Adipose tissue (tissue), 3 donors: ENCODE data around the gene ERC1. TPM values are rescaled to one million over a fixed set of nuclear protein-coding genes. Genes with fewer than 3 reads are reported as not detected.
"Not testable (repeated sequence)": the region's sequence is repeated elsewhere in the genome, so short reads cannot be mapped to it uniquely, and the experiment has no call there.

Experiments
- H3K27ac ChIP-seq: one replicate; pipeline ENCODE4 v1.5.1; 2013; ENCODE audit warnings: low read depth, low read length
- WGBS, 3 donors: extraction: QIAGEN DNeasy Blood & Tissue Kit; methylation state at CpG; one replicate each; pipeline ENCODE4 v1.1.7; 2013; 5-methylcytosine and 5-hydroxymethylcytosine counted together
- polyA plus RNA-seq, 3 donors: library from polyadenylated mRNA; stranded (reverse); fragments of 200-250 nt; gene quantifications; one replicate each; pipeline ENCODE4 v1.2.3, GENCODE V29; 2013
- donor health status: healthy with polysubstance abuse.
- donor health status: Bipolar disorder and iron deficiency.
- donor health status: healthy.

ERC1 gene
- polyA plus RNA-seq, 3 donors = 4.0 to 16.4 (median 12.8) TPM

DNA sequence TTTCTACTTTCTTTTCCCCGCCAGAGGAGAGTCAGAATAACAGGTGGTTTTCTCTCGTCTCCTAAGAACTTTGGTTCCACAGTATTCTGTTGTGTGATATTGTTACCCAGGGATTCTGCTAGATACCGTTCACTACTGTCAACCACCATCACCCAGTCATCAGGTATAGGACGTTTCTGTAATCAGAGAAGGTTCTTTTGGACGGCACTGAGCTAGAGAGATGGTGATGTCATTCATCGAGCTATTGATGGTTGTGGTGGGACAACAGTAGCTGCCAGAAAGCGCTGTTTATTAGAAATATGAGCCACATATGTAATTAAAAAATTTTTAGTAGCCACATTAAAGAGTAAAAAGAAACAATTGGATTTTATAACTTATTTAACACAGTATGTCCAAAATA lies 17.0 kb downstream of the ERC1 start:
- no peak overlapping the region for H3K27ac ChIP-seq
- WGBS, 3 donors = 85 to 95% (median 93%) methylated on average over 7 of the region's 7 CpGs

DNA sequence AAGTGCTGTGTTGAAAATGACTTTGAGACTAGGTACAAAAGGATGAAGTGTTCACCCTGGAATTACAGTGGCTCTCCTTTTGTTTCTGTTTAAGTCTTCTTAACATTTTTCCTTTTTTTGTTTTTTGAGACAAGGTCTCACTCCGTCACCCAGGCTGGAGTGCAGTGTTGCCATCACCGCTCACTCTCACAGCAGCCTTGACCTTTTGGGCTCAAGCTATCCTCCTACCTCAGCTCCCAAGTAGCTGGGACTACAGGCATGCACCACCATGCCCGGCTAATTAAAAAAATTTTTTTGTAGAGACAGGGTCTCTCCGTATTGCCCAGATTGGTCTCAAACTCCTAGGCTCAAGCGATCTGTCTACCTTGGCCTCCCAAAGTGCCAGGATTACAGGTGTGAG lies 20.1 kb downstream of the ERC1 start:
- H3K27ac ChIP-seq = no peak overlapping the region
- 97 to 98% (median 98%) methylated on average over 5 of the region's 5 CpGs for WGBS, 3 donors

DNA sequence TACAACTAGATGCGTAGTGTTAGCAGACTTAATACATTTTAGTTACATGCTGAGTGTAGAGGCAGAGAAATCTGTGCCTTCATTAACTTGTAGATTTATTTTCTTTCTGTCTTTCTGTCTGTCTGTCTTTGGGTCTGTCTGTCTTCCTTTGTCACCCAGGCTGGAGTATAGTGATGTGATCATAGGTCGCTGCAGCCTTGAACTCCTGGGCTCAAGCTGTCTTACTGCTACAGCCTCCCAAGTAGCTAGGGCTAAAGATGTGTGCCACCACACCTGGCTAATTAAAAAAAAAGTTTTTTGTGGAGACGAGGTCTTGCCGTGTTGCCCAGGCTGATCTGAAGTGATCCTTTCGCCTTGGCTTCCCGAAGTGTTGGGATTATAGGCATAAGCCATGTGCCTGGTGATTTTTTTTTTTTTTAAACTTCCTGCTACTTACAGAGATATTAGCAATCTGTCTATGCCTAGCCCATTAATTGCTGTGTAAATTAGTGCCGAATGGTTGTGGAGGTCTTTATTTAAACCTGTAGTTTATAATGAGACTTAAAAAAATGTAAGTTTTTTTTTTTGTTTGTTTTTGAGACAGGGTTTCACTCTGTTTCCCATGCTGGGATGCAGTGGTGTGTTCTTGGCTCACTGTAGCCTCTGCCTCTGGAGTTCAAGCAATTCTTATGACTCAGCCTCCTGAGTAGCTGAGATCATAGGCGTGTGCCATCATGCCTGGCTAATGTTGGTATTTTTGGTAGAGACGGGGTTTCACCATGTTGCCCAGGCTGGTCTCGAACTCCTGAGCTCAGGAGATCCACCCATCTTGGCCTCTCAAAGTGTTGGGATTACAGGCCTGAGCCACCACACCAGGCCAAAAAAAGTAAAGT lies 22.8 kb downstream of the ERC1 start:
- 85 to 91% (median 89%) methylated on average over 10 of the region's 10 CpGs for WGBS, 3 donors
- H3K27ac ChIP-seq = no peak overlapping the region

DNA sequence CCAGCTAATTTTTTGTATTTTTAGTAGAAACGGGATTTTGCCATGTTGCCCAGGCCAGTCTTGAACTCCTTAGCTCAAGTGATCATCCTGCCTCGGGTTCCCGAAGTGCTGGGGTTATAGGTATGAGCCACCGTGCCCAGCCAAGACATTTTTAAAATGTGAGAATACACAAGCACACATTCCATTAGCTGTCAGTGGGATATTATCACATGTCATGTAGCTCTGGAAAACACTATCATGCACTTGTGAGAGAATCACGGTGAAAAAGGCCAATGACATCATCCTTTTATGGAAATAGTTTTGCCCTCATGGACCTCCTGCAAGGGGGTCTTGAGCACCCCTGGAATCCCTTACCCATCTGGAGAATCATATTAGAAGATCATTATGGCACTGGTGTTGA lies 28.3 kb downstream of the ERC1 start:
- WGBS, 3 donors = 90 to 92% (median 90%) methylated on average over 5 of the region's 5 CpGs
- no peak overlapping the region for H3K27ac ChIP-seq

DNA sequence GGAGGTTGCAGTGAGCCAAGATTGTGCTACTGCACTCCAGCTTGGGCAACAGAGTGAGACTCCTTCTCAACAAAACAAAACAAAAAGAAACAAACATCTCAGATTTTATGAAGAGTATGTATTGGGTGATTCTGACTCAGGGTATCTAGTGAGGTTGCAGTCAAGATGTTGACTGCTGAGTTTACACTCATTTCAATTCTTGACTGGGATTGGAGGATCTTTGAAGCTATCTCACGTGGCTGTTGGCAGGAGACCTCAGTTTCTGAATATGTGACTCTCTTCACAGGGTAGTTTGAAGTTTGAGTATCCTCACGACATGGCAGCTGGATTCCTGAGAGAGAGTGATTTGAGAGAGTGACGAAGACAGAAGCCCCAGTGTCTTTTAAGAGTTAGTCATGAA lies 29.4 kb downstream of the ERC1 start:
- 93 to 96% (median 95%) methylated on average over 3 of the region's 3 CpGs for WGBS, 3 donors
- no peak overlapping the region for H3K27ac ChIP-seq

DNA sequence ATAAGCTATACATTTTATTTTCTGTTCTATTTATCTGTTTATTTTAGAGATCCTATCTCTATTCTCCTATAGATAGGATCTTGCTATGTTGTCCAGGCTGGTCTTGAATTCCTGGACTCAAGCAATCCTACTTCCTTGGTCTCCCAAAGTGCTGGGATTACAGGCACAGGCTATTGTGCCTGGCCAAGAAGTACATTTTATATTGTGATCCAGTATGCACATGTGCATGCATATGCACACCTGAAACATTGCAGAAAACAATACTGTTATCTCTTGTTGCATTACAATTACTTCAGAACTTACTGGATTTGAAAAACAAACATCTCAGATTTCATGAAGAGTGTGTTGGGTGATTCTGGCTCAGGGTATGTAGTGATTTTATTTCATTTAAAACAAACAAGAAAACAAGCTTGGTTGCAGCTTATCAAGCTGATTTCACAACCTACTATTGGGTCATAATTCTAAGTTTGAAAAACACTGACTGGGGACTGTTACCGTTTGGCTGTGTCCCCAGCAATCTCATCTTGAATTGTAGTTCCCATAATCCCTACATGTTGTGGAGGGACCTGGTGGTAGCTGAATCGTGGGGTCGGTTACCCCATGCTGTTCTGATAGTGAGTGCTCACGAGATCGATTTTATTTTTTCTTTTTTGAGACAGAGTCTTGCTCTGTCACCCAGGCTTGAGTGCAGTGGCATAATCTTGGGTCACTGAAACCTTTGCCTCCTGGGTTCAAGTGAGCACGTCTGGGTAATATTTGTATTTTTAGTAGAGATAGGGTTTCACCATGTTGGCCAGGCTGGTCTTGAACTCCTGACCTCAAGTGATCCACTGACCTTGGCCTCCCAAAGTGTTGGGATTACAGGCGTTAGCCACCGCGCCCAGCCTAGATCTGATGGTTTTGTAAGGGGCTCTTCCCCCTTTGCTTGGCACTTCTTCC lies 31.3 kb downstream of the ERC1 start:
- H3K27ac ChIP-seq = no peak overlapping the region
- 89 to 96% (median 93%) methylated on average over 9 of the region's 9 CpGs for WGBS, 3 donors

DNA sequence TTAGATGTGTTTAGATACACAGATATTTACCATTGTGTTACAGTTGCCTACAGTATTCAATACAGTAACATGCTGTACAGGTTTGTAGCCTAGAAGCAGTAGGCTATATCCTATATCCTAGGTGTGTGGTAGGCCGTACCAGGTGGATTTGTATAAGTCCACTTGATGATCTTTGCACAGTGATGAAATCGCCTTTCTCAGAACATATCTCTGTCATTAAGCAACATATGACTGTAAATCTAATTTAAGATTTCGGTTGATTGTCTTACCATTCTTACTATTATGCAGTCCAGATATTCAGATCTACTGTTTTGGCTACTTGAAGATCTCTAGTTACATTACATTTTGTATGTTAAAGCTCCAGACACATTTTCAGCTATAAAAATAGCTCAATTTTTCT lies 39.8 kb downstream of the ERC1 start:
- no peak overlapping the region for H3K27ac ChIP-seq
- WGBS, 3 donors = 92 to 93% (median 93%) methylated on average over 3 of the region's 3 CpGs

DNA sequence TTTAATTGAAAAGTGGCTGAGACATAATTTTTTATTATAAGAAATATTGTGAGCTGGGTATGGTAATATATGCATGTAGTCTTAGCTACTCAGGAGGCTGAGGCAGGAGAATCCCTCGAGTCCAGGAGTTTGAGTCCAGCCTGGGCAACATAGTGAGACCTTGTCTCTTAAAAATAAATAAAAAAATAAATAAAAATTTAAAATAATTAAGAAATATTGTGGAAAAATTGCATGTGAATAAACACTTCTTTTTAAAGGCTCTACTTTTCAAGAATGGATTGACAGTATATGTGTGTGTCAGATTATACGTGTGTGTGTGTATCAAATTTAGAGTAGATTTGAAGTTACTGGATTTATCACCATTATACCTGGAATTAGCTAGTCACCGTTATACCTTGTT lies 43.2 kb downstream of the ERC1 start:
- WGBS, 3 donors = 97 to 98% (median 98%) methylated on average over 3 of the region's 3 CpGs
- H3K27ac ChIP-seq = no peak overlapping the region

DNA sequence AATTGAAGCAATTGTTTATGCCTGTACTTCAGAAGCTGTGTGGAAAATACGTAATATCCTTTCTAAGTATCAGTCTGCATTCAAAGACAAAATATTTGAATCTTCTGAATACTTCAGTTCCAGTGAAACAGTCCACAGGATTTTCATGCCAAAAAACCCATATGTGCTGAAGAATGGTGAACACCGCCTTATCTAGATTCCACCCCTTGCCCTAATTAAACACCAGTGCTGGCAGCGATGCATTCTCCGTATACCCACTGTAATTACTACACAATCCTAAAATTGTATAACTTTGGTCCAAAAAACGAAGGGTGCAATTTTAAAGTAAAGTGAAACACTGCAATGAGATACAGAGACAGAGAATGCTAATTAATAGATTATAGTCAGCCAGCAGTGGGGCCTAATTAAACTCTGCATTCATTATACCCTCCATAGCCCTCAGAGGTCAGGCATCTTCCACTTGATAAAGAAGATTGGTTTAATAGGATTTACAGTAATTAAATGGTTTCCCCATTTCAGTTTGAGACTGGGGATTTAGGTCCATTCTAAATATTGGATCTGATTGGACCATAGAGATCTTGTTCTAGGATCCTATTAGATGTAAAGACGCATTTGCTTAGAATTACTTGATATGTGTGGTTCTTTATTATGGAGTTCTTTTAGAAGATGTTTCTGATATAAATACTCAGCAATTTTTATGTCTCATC lies 43.9 kb downstream of the ERC1 start:
- 80 to 91% (median 89%) methylated on average over 6 of the region's 6 CpGs for WGBS, 3 donors
- no peak overlapping the region for H3K27ac ChIP-seq

DNA sequence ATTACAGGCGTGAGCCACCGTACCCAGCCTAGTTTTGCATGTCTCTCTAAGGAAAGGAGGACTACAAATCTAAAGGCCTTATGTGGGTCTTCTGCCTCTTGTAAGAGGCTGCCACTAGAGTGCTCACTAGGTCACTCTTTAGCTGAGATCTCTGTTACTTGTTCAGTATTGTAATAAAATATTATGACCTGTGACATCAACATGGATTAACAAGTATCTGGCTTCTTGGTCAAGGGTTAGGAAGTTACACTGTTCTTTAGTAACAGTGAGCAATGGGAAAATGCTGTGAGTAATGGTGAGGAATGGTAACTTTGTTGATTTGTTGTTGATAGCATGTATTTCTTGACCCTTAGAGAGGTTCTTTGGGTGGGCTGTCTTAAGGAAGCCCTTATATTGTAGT lies 50.5 kb downstream of the ERC1 start:
- WGBS, 3 donors = 91 to 100% (median 100%) methylated on average over 2 of the region's 2 CpGs
- H3K27ac ChIP-seq = no peak overlapping the region

DNA sequence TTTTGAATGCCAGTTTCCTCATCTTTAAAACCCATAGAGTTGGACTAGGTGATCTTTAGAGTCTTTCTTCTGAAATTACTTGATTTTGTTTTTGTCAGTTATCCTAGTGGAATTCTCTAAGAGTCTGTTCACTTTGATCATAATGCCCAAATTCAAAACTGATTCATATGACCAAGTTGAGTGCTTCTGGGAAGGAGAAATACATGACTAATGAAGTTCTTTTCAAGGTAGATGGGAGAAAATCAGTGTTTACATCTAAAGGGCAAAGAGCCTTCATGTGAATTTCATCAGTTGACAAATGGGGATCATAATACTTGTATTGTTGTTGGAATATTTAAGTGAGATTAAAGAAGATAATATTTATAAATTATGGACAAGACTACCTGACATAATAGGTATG lies 53.2 kb downstream of the ERC1 start:
- no peak overlapping the region for H3K27ac ChIP-seq

DNA sequence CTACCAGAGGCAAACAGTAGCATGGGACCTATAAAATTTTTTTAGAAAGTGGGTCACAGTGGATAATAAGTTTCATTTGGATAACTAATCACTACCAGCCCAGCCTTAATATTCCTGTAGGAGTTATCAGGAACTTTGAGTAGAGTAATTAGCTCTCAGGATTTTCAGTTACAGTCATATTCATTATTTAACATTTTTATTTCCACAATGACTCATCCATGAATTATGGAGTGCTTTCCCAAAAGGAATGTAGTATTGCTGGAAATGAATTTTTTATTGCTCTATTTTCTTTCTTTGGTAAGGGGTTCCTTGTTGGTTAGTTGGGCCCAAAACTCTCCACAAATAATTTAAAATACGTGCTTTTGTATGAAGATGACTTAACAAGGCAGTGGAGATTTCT lies 53.7 kb downstream of the ERC1 start:
- 76 to 100% (median 95%) methylated on average over 1 of the region's 1 CpG for WGBS, 3 donors
- no peak overlapping the region for H3K27ac ChIP-seq

DNA sequence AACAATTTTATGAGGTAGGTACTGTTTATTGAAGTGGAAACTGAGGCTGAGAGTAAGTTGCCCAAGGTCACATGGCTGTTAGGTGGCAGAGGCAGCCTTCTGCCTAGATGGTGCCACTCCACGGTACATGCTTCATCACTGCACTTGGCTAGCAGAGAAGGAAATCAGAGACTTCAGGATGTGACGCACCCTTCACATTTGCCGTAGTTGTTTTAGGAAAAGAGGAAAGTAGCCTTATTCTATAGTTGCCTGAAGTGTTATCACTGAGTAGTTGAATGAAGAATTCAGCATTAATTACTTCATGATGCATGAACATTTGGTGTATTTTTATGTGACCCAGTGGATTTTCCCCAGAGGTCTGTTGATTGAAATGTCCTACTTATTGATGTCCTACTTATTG lies 55.7 kb downstream of the ERC1 start:
- 67 to 91% (median 72%) methylated on average over 3 of the region's 3 CpGs for WGBS, 3 donors

DNA sequence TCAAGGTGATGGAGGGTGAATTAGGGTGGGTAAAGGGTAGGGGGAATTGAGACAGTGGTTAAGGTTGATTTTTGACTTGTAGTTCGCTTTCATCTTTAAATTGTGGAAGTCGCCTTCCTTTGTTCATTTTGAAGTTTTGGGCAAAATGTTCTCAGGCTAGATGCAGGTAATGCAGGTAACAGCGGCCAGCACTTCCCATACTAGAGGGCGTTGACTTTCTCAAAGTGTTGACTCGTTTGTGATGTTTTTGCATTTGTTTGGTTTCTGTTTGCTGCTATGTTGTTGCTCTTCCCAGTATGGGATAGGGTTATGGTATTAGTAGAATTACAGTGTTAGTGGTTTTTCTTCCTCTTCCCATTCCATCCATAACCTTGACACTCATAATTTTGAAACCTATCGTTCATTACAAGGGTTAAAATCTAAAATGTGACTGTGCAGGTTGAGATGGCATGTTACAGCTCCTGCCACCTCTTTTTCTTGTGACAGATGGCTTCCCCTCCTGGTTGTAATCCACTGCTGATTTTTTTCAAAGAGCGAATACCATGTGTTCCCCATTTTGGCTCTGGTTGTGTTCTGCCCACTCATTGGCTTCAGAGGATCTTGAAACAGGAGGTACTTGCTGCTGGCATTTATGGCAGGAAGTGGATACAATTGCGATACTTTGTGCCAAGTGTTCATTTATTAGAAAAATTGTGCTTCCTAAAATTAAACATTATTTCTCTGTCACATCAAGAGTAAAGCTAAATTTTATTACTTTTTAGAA lies 57.1 kb downstream of the ERC1 start:
- H3K27ac ChIP-seq = no peak overlapping the region
- 66 to 82% (median 73%) methylated on average over 8 of the region's 8 CpGs for WGBS, 3 donors

More for the DNA sequence above, 55.7 kb downstream of the ERC1 start:
- no peak overlapping the region for H3K27ac ChIP-seq

DNA sequence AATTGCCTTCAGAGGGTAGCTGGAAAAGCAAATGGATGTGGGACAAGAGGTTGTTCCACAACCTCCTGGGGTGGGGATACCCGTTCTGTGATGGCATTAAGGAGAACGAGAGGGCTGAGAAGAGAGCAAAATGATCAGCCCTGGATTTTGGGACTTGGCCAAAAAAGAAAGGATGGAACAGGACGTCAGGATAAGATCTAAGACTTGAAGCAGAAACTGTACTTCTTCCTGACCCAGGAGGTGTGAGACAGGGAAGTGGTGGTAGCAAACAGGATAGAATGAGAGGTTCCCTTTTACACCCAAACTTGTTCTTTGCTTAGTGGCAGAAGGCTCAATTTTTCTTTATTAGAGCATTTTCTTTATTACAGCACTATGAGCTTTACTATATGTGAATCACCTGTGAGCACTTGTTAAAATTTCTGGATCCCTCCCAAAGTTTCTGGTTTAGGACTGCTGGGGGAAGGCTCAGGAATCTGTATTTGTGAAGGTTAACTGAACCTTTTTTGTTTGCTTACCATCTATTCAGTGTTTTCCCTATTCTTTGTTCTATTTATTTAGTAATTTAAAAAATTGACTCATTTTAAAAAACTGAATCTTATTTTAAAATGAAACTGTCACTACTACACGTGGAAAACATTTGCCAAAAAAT lies 59.2 kb downstream of the ERC1 start:
- WGBS, 3 donors = 63 to 79% (median 64%) methylated on average over 4 of the region's 4 CpGs
- H3K27ac ChIP-seq = no peak overlapping the region

DNA sequence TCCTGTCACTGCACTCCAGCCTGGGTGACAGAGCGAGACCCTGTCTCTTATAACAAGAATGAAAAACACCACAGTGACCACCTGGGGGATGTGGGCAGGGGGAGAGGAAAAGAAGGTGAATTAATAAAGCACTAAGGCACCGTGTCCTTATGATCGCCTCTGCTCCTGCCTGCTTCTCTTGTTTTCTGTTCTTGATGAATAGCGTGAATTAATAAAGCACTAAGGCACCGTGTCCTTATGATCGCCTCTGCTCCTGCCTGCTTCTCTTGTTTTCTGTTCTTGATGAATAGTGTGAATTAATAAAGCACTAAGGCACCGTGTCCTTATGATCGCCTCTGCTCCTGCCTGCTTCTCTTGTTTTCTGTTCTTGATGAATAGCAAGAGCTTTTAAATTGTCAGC lies 60.6 kb downstream of the ERC1 start:
- not testable (repeated sequence) for H3K27ac ChIP-seq

DNA sequence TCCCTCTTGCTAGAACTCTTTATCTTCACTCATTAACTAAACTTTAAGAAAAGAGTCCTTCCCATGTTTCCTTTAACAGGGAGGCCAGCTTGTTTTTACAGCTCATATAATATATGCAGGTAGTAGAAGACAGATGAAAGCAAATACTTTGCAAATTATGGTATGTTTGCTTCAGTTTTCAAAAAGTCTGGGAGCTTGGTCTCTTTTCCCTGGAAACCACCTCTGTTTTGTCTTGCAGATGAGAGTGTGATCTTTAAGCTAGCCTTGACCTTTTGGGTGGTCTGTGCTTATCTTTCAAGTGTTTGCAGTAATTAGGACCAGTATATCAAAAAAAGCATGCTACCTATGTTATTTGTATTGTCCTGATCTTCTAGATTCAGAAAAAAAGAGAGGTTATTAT lies 62.7 kb downstream of the ERC1 start:
- no peak overlapping the region for H3K27ac ChIP-seq

More for the DNA sequence above, 60.6 kb downstream of the ERC1 start:
- WGBS, 3 donors = 85 to 92% (median 92%) methylated on average over 8 of the region's 8 CpGs
